GM12873 (cell line): ENCODE data around the gene CDC42BPA.

Experiments
- CTCF ChIP-seq: IDR thresholded peaks from 2 replicates; pipeline ENCODE4 v1.5.1; 2012; ENCODE audit warnings: low read depth, mild to moderate bottlenecking, moderate library complexity, low read length, control low read depth; ENCODE audit not compliant: insufficient read depth; ENCODE audit errors: missing control alignments

The CDC42BPA gene

GRCh38 chr1:227285745-227286144 lies 32.5 kb downstream of the CDC42BPA start:
- TF ChIP-seq CTCF = no peak

GRCh38 chr1:227281371-227281770 lies 36.9 kb downstream of the CDC42BPA start:
- TF ChIP-seq CTCF = no peak

GRCh38 chr1:227280836-227281235 lies 37.5 kb downstream of the CDC42BPA start:
- no peak for TF ChIP-seq CTCF

- no peak for TF ChIP-seq CTCF
Observed at GRCh38 chr1:227273557-227273956, 44.7 kb downstream of the CDC42BPA start.

GRCh38 chr1:227272428-227272827 lies 45.9 kb downstream of the CDC42BPA start:
- TF ChIP-seq CTCF = no peak

- TF ChIP-seq CTCF = no peak
Observed at GRCh38 chr1:227270554-227270953, 47.7 kb downstream of the CDC42BPA start.

GRCh38 chr1:227268943-227269342 lies 49.3 kb downstream of the CDC42BPA start:
- no peak for TF ChIP-seq CTCF
